NCI-H82 treated with DMSO at 0.1 percent for 48 hours (cell line): ENCODE data around the gene CADM4.
A peak's percentile ranks its signal among the peaks of the same experiment; 100 is the strongest.
"Not testable (repeated sequence)": the region's sequence is repeated elsewhere in the genome, so short reads cannot be mapped to it uniquely, and the experiment has no call there.

Source experiments
- DNase-seq: peaks from one replicate; lab custom pipeline; 2025; ENCODE audit not compliant: unreplicated experiment; lab: John Stamatoyannopoulos, UW

The CADM4 gene

DNA sequence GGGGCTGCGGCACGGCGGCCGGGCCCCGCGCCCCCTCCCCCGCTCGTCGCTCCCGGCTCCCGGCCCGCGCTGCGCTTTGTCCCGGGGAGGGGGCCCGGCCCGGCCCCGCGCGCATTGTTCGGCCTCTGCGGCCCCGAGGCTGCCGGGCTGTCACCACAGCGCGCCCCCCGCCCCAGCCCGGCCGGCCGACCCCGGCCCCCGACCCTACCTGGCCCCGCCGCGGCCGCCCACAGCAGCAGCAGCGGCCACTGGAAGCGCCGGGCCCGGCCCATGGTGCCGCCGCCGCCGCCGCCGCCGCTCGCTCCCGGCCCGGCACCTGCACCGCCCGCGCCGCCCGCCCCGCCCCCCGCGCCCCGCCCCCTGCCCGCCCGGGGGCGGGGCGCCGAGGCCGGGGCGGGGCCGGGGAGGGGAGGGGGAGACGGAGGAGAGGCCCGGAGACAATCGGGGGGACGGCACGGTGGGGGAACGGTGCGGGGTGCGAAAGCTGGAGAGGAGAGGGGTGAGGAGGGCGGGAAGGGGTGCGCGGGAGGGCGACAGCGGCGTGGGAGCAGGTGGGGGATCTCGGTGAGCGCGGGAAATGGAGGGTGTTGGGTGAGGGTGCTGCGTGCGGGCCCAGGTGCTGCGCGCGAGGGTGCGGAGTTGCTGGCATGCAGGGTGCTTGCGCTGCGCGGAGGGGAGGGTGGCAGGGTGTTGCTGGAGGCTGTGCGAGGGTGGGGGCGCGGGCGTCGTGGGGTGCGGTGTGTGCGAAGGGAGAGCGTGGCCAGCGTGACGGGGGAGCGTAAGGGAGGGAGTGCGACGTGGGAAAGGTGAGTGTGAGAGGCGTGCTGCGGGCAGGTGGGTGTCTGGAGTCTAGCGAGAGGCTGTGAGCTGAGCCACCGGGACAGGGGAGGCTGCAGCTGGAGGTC is at the start of gene CADM4:
CADM4 (minus strand) TSS at position 332 of the 905 bp plus-strand sequence; CDS start at position 272, 60 bp downstream.
- no peak for DNase-seq

GRCh38 chr19:43688059-43688701 is 48.5 kb upstream of the CADM4 start:
- no peak for DNase-seq

- DNase-seq: no peak
Observed at GRCh38 chr19:43687660-43687997, 48.0 kb upstream of the CADM4 start.

DNA sequence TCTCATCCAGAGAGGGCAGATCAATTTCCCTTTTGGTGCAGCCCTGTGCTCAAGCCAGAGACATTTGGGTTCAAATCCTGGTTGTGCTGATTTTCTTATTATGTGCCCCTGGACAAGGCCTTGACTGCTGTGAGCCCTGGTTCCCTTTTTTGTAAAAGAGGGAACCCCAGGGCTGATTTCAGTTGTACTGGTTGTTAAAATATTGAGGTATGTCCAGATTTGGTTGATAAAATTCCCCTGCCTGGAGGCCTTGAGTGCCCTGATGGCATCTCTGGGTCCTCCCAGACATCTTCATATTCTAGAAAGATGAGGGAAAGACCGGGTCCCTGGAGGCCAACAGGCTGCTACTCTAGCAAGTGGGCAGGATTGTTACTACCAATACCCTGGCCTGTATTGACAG is 44.7 kb upstream of the CADM4 start:
- DNase-seq: no peak

DNA sequence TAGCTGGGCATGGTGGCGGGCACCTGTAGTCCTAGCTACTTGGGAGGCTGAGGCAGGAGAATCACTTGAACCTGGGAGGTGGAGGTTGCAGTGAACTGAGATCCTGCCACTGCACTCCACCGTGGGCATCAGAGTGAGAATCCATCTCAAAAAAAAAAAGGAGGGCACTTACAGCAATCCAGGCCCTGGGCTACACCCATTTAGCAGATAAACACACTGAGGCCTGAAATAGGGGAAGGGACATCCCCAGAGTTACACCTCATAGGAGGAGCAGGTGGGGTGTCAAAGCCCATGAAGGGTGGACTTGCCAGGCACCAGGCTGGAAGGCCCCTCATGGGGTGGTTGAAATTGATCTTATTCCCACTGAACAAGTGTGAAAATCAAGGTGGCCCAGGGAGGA is 44.3 kb upstream of the CADM4 start:
- DNase-seq: no peak

- no peak for DNase-seq
Observed at GRCh38 chr19:43682824-43683661, 43.4 kb upstream of the CADM4 start.

DNA sequence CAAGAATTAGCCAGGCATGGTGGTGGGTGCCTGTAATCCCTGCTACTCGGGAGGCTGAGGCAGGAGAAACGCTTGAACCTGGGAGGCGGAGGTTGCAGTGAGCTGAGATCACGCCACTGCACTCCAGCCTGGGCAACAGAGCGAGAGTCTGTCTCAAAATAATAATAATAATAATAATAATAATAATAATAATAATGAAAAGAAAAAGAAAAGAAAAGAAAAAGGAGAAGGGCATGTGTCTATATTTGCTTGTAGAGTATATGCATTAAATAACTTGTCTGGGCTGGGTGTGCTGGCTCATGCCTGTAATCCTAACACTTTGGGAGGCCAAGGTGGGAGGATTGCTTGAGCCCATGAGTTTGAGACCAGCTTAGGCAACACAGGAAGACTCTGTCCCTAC is 42.6 kb upstream of the CADM4 start:
- not testable (repeated sequence) for DNase-seq

DNA sequence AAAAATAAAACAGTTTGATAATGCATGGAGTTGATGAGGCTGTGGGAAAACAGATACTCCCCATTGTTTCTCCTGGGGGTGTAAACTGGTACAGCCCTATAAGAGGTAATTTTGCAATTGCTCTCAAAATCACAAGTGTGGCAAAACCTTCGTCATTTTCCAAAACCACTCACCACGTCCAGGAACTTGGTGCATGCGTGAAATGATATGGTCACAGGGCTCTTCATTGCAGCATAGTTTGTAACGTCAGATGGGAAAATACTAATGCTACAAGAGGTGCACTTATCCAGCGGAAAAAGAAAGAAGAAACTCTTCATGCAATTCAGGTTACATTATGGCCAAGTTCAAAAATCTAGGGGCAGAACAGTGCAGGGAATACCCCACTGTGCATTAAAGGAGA is 42.2 kb upstream of the CADM4 start:
- DNase-seq: no peak

DNA sequence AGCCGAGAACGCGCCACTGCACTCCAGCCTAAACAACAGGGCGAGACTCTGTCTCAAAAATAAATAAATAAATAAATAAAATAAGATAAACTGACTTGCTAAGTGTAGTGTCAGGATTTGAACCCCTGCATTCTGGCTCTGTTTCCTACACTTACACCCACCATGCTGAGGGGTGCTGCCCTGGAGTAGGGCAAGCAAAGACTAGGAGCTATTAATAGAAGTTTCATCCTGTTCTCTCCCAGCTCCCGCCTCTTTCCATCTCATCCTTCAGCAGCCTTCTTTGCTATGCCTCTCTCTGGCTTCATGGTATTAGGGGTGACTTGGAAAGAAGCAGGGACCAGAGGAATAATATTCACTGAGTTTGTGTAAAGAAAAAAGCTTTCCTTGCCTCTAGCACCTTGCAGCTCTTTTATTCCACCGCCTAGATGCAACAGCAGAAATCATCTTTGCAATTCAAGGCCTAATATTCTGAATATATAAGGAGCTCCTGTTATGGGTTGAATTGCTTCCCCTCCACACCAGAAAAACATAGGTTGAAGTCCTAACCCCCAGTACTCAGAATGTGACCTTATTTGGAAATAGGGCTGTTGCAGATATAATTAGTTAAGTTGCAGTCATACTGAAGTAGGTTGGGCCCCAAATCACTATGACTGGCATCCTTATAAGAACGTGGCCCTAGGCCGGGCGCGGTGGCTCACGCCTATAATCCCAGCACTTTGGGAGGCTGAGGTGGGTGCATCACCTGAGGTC is 39.0 kb upstream of the CADM4 start:
- DNase-seq: no peak

GRCh38 chr19:43675906-43676305 is 36.3 kb upstream of the CADM4 start:
- no peak for DNase-seq

- no peak for DNase-seq
Observed at GRCh38 chr19:43675269-43675879, 35.7 kb upstream of the CADM4 start.

- DNase-seq: no peak
Observed at GRCh38 chr19:43674596-43674995, 34.9 kb upstream of the CADM4 start.

DNA sequence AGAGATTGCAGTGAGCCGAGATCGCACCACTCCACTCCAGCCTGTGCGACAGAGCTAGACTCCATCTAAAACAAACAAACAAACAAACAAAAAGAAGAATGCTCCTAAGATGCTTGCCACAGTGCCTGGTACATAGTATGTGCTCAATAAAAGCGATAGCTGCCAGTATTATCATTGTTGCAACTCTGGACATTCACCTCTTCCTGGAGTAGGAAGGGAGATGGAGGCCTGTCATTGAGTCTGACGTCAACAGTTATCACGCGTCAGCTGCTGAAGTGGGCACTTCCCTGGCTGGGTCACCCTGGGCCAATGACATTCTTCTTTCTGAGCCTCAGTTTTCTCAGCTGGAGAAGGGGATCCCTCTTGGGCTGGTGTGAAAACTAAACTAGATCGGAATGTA is 34.5 kb upstream of the CADM4 start:
- no peak for DNase-seq

DNA sequence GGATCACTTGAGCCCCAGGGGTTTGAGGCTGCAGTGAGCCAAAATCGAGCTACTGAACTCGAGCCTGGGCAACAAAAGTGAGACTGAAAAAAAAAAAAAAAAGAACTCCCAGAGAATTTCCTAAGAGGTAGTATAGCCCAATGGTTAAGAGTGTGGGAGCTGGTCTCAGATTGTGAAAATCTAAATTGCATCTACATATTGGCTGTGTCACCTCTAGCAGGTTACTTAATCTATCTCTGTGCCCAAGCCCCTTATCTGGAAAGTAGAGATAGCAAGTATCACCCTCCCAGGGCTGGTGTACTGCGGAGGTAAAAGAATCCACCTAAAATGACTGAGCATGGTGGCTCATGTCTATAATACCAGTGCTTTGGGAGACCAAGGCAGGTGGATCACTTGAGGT is 34.0 kb upstream of the CADM4 start:
- no peak for DNase-seq

GRCh38 chr19:43672061-43672679 is 32.5 kb upstream of the CADM4 start:
- no peak for DNase-seq

DNA sequence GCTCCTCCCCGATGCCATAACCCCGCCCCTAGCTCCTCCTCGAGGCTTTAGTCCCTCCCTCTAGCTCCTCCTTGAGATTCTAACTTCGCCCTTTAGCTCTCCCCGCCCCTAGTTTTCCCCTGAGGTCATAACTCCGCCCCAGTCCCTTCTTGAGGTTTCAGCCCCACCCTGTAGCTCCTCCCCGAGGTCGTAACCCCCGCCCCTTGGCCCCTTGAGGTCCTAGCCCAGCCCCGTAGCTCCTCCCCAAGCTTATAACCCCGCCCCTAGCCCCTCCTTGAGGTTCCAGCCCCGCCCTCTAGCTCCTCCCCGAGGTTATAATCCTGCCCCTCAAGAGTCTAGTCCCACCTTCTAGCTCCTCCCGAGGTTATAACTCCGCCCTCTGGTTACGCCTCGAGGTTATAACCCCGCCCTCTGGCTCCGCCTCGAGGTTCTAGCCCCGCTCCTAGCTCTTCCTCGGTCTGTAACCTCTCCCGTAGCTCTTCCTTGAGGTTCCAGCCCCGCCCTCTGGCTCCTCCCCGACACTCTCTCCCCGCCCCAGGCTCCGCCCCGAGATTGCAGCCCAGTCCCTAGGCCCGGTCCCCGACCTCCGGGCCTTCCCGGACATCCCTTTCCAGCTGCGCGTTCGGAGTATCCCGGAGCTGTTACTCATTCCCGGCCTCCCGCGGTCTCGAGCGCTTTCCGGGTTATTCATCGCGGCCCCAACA is 28.9 kb upstream of the CADM4 start:
- DNase-seq: peak; percentile 98

DNA sequence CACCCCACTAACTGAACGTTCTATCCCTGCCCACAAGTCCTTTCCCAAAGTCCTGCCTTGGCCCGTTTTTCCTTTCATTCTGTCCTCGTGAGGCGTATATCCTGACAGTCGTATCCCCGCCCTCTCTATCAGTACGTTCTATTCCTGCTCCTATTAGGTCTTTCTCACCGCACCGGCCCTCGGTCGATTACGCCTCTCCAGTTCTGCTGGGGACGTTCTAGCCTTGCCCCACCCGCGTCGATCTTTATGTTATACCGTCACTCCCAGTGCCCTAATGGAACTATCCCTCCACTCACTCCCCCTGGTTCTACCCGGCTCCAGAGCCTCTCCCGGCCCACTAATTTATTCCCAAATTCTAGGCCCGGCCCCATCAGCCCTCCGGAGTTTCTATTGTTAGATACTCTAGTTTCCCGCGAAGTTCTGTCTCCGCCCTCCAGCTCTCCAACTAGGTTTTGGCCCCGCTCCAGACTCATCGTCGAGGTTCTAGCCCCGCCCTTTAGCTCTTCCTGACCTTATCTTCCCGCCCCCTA is 28.3 kb upstream of the CADM4 start:
- peak; percentile 69 for DNase-seq

DNA sequence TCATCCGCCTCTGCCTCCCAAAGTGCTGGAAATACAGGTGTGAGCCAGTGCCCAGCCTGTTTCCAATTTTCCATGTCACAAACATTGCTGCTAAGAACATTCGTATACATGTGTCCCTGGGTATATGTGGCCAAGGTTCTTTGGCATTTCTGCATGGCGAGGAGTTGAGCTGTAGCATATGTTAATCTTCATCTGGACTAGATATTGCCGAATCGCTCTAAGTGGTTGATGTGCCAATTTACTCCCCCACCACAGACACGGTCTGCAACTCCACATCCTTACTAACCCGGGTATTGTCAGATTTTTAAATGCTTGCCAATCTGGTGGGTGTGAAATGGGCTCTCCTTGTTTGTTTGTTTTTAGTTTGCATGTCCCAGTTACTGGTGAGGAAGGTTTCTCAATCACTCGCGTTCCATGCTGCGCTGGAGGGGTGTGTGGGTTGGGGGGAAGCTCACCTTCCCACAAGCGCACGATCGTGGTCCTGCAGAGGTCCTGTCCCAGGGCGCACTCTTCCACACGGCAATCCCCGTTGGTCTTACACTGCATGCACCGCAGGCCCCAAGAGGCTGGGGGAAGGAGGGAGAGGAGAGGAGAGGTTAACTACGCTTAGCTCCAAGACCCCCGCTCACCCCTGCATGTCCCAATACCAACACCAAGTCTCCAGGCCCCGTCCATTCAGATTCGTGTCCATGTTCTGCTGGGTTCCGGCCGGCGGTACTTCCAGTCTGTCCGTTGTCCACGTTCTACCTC is 27.7 kb upstream of the CADM4 start:
- DNase-seq: no peak
